HS-27A (cell line): ENCODE data around the gene EPM2A.

Source experiments
- DNase-seq: peaks from one replicate; pipeline ENCODE4 v3.0.0-alpha.2; 2012; ENCODE audit warnings: low read depth, missing footprints

EPM2A gene

DNA sequence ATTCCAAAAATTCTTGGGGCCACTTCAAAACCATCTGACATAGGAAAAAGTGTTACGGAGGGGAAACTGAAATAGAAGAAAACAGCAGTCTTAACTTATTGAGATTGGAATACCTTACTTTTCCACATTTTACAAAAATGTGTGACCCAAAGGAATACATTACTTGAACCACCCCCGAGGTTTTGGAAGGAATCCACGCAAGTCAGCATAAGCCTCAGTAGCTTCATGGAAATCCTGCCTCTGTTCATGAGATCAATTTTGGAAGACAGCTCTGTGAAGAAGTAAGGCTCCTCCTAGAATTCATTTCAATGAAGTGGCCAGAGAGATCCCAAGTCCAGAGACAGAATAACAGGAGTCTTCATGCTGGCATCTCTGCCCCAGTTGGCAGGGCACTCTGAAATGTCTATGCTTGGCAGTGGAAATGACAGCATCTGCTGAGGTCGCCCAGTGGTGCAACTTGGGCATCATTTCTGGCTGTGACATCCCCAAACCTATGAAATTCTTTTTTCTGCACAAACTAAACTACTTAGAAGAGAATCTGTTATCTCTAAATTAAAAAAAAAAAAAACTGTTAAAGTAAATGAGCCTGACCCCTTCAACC lies 132.5 kb downstream of the EPM2A start:
- DNase-seq = no peak

- no peak for DNase-seq
Observed at GRCh38 chr6:145601397-145601796, 133.9 kb downstream of the EPM2A start.

DNA sequence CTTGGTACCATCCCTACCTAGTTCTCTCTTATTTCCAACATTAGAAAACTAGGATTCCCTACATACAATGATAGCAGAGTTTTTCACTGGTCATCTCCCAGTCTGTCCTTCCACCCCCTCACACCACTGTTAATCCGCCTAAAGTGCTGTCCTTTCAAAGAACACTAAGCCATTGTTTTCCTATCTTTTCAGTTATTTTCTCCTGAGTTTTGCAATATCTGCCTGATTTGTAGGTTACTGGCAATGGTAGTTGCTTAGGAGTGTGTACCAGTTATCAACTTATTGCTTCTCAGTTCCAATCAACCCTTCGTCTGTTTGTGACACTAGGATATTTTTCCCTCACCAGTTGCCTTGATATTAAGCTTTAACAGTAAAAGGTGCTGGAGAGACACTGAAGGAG lies 135.0 kb downstream of the EPM2A start:
- DNase-seq = no peak

DNA sequence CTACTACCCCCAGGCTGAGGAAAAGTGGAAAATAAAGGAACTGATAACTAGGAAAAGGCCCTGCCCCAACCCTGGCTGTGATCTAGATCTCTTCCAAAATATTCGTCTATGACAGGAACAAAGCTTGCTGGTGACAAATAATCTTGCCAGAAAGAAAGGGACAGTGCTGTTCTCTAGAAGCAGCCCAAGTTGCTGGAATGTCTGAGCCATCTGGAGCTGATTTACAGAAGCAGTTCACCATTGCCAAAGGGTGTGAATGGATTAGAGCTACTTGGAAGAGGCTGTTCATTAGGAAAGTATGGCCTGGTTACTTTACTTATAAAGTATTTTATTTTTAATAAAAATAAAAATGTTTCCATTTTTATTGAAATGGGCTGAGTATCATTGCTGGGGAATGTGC lies 146.3 kb downstream of the EPM2A start:
- no peak for DNase-seq

GRCh38 chr6:145587334-145587733 lies 148.0 kb downstream of the EPM2A start:
- DNase-seq = no peak

GRCh38 chr6:145583753-145584152 lies 151.6 kb downstream of the EPM2A start:
- no peak for DNase-seq
